ENCODE results near the gene ULK4. TPM values are rescaled to one million over a fixed set of nuclear protein-coding genes. Genes with fewer than 3 reads are reported as not detected.

The ULK4 gene
- total RNA-seq, 2 experiments from 2014 or later = 6.8 to 6.9 TPM

DNA sequence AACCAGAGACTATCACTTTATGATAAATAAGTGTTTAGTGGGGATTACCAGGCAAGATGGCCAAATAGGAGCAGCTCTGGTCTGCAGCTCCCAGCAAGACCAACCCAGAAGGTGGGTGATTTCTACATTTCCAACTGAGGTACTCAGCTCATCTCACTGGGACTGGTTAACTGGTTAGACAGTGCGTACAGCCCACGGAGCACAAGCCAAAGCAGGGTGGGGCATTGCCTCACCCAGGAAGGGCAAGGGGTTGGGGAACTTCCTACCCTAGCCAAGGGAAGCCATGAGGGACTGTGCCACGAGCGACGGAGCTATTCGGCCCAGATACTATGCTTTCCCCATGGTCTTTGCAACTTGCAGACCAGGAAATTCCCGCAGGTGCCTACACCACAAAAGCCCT lies 591.6 kb downstream of the ULK4 start:
- Mint-ChIP-seq H3K27me3 (no peaks in the 10 kb centered on the region), H3K27ac (no peak overlapping the region), H3K4me3 (no peak overlapping the region), H3K9me3 (peaks cover 13% of the 10 kb centered on the region), H3K36me3 (ENCODE audit: low read depth) (peaks cover 2% of the 10 kb centered on the region), H3K4me1 (ENCODE audit: low read depth) (no peaks in the 10 kb centered on the region)
- TF ChIP-seq, protein P1, sequence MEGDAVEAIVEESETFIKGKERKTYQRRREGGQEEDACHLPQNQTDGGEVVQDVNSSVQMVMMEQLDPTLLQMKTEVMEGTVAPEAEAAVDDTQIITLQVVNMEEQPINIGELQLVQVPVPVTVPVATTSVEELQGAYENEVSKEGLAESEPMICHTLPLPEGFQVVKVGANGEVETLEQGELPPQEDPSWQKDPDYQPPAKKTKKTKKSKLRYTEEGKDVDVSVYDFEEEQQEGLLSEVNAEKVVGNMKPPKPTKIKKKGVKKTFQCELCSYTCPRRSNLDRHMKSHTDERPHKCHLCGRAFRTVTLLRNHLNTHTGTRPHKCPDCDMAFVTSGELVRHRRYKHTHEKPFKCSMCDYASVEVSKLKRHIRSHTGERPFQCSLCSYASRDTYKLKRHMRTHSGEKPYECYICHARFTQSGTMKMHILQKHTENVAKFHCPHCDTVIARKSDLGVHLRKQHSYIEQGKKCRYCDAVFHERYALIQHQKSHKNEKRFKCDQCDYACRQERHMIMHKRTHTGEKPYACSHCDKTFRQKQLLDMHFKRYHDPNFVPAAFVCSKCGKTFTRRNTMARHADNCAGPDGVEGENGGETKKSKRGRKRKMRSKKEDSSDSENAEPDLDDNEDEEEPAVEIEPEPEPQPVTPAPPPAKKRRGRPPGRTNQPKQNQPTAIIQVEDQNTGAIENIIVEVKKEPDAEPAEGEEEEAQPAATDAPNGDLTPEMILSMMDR (IDR thresholded peaks at IDR 0.05) = no peak
- DNase-seq (no peak), ATAC-seq (no peak)
- ChIA-PET CTCF (no interaction called here), POLR2A (no interaction called here)
- intact Hi-C loops (cut with micrococcal nuclease) = no loop called here

DNA sequence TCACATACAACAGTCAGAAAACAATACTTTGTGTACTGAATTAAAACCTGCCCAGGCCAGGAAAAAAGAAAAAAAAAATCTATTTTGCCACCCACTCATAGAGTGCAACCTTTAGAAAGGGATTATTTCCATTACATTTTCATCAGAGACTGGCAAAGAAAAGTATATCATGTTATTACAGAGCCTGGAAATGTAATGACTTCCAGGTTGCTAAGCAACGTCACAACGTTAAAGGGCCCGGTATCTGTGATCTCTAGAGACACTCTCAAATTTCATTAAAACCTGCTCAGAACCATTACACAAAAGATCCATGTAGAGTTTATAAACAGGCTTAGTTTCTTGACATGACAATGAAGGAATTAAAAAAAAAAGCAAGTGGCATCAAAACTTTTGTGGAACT lies 592.1 kb downstream of the ULK4 start:
- no peaks in the 10 kb centered on the region for H3K4me1 Mint-ChIP-seq (ENCODE audit: low read depth)
- no peak overlapping the region for H3K4me3 Mint-ChIP-seq
- CTCF ChIA-PET = no interaction called here
- H3K36me3 Mint-ChIP-seq (ENCODE audit: low read depth) = peaks cover 2% of the 10 kb centered on the region
- no peaks in the 10 kb centered on the region for H3K27me3 Mint-ChIP-seq
- POLR2A ChIA-PET = no interaction called here
- DNase-seq = no peak
- H3K9me3 Mint-ChIP-seq = peaks cover 13% of the 10 kb centered on the region
- ATAC-seq = no peak
- intact Hi-C loops (cut with micrococcal nuclease) = no loop called here
- TF ChIP-seq, protein P1 (IDR thresholded peaks at IDR 0.05) = no peak
- no peak overlapping the region for H3K27ac Mint-ChIP-seq

DNA sequence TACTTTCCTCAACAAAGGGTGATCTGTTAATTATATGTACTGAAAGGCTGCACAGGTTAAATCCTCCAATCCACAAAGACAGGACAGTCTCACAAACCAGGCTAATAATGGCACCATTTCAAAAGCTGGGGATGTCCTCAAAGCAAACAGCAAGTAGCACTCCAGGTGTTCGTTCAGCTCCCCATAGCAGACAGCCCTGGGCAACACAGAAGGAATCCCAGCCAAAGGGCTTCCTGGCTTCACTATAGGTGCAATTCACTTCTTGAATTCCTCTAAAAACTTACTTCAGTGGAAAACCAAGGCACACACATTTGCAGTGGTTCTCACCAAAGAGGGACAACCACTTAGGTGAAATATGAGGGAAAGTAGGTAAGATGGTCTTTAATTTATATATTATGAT lies 595.9 kb downstream of the ULK4 start:
- ChIA-PET POLR2A (no interaction called here), CTCF (no interaction called here)
- TF ChIP-seq, protein P1 (IDR thresholded peaks at IDR 0.05) = no peak
- Mint-ChIP-seq H3K36me3 (ENCODE audit: low read depth) (no peaks in the 10 kb centered on the region), H3K4me3 (no peak overlapping the region), H3K27me3 (no peaks in the 10 kb centered on the region), H3K4me1 (ENCODE audit: low read depth) (no peaks in the 10 kb centered on the region), H3K9me3 (no peaks in the 10 kb centered on the region), H3K27ac (no peak overlapping the region)
- DNase-seq (no peak), ATAC-seq (no peak)
- intact Hi-C loops (cut with micrococcal nuclease) = no loop called here

DNA sequence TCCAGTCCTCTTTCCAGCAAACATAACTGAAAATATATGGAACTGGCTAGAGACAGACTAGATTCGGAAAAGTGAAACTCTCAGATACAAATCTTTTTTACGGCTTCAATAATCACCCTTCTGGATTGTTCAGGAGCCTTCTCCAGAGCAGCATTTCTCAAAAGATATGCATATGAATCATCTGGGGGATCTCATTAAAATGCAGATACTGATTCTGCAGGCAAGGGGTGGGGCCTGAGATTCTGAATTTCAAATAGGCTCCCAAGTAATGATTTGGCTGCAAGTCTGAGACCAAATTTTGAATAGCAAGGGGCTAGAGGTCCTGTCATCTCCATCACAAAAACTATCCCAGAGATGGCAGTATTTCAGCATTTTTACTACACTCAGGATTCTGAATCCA lies 597.2 kb downstream of the ULK4 start:
- Mint-ChIP-seq H3K4me1 (ENCODE audit: low read depth) (no peaks in the 10 kb centered on the region), H3K27ac (no peak overlapping the region), H3K27me3 (no peaks in the 10 kb centered on the region), H3K36me3 (ENCODE audit: low read depth) (no peaks in the 10 kb centered on the region), H3K4me3 (no peak overlapping the region), H3K9me3 (no peaks in the 10 kb centered on the region)
- ATAC-seq (no peak), DNase-seq (no peak)
- ChIA-PET POLR2A (no interaction called here), CTCF (no interaction called here)
- TF ChIP-seq, protein P1 (IDR thresholded peaks at IDR 0.05) = no peak
- intact Hi-C loops (cut with micrococcal nuclease) = no loop called here

DNA sequence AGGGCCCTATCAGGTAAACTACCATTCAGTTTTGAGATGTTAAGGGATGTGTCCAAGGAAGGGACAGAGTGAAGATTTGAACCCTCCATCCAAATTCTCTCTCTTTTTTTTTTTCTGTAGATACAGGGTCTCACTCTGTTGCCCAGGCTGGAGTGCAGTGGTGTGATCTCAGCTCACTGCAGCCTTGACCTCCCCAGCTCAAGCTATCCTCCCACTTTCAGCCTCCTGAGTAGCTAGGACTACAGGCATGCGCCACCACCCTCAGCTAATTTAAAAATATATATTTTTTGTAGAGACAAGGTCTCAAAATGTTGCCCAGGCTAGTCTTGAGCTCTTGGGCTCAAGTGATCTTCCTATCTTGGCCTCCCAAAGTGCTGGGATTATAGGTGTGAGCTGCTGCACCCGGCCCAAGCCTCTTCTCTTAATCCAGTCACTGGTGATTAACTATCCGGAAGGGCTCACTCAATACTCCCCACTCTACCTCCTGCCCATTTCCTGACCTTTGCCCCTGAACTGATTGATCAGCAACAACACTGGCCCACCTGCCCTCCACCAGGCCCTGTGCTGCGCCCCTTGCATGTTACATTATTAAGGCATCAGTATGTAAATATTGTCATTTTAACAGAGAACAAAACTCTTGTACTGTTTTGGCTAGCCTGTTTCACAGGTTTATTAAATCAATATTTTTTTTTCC lies 597.9 kb downstream of the ULK4 start:
- POLR2A ChIA-PET = no interaction called here
- Mint-ChIP-seq H3K27me3 (no peaks in the 10 kb centered on the region), H3K4me1 (ENCODE audit: low read depth) (no peaks in the 10 kb centered on the region), H3K36me3 (ENCODE audit: low read depth) (no peaks in the 10 kb centered on the region), H3K9me3 (no peaks in the 10 kb centered on the region), H3K4me3 (no peak overlapping the region), H3K27ac (no peak overlapping the region)
- no peak for ATAC-seq
- intact Hi-C loops (cut with micrococcal nuclease) = no loop called here
- TF ChIP-seq, protein P1 (IDR thresholded peaks at IDR 0.05) = no peak
- CTCF ChIA-PET = no interaction called here
- DNase-seq = no peak

Measured in activated CD8-positive, alpha-beta T cell treated with anti-CD3 and anti-CD28 coated beads for 36 hours (primary cell).